Common myeloid progenitor, CD34-positive (primary cell): ENCODE data around the gene GALNT3.

ENCODE experiments used
- CTCF ChIA-PET: fragments of 350-600 bp; sonication (Branson Sonifier 250); formaldehyde crosslinking; loops from one replicate; lab custom pipeline; 2021; ENCODE audit warnings: antibody characterized with exemption; lab: Charles Lee
- POLR2A ChIA-PET: fragments of 350-600 bp; sonication (Branson Sonifier 250); formaldehyde crosslinking; loops from one replicate; lab custom pipeline; 2021; ENCODE audit warnings: antibody characterized with exemption; lab: Charles Lee
- DNase-seq, 3 donors: peaks; one replicate each; pipeline versions ENCODE4 v3.0.0 to v3.0.0-alpha.2; 2013
- H3K27ac ChIP-seq, 2 experiments: 1 replicate in 1 of 2; 2 replicates in 1 of 2; pipeline ENCODE4 v1.7.0; 2013; ENCODE audit warnings: inconsistent platforms in 2 of 2, low read length in 2 of 2, mild to moderate bottlenecking in 2 of 2, low read depth in 1 of 2, moderate library complexity in 1 of 2; ENCODE audit not compliant: severe bottlenecking in 2 of 2, insufficient read depth in 1 of 2, poor library complexity in 1 of 2
- H3K27me3 ChIP-seq, 5 experiments: replicated peaks in 2 of 5; 1 replicate in 3 of 5; 2 replicates in 2 of 5; pipeline versions ENCODE4 v1.6.1 to v1.7.0; 2013; ENCODE audit warnings: low read length in 4 of 5, mild to moderate bottlenecking in 2 of 5, moderate library complexity in 2 of 5, inconsistent platforms in 1 of 5; ENCODE audit not compliant: insufficient read depth in 5 of 5, control insufficient read depth in 4 of 5
- H3K36me3 ChIP-seq, 4 experiments: 1 replicate in 2 of 4; 2 replicates in 2 of 4; pipeline versions ENCODE4 v1.6.1 to v1.7.0; 2013; ENCODE audit warnings: low read length in 3 of 4, control low read depth in 1 of 4, mild to moderate bottlenecking in 1 of 4; ENCODE audit not compliant: control insufficient read depth in 4 of 4, insufficient read depth in 4 of 4
- H3K4me1 ChIP-seq, 4 experiments: 1 replicate in 3 of 4; 2 replicates in 1 of 4; pipeline versions ENCODE4 v1.6.1 to v1.7.1; 2013; ENCODE audit warnings: low read length in 3 of 4, mild to moderate bottlenecking in 3 of 4, control low read depth in 1 of 4, inconsistent platforms in 1 of 4, moderate library complexity in 1 of 4; ENCODE audit not compliant: control insufficient read depth in 4 of 4, insufficient read depth in 4 of 4; ENCODE audit errors: control extremely low read depth in 1 of 4
- H3K4me3 ChIP-seq, 7 experiments: 1 replicate in 4 of 7; 2 replicates in 3 of 7; pipeline versions ENCODE4 v1.5.1 to v1.7.0; 2013; ENCODE audit warnings: mild to moderate bottlenecking in 7 of 7, low read length in 6 of 7, moderate library complexity in 6 of 7, inconsistent platforms in 2 of 7, low read depth in 2 of 7, control low read depth in 1 of 7; ENCODE audit not compliant: insufficient read depth in 4 of 7, control insufficient read depth in 1 of 7; ENCODE audit errors: extremely low read depth in 1 of 7
- H3K9me3 ChIP-seq, 5 experiments: 1 replicate in 4 of 5; 2 replicates in 1 of 5; pipeline versions ENCODE4 v1.6.1 to v1.7.1; 2013; ENCODE audit warnings: low read length in 4 of 5, mild to moderate bottlenecking in 2 of 5, inconsistent platforms in 1 of 5, low read depth in 1 of 5, moderate library complexity in 1 of 5; ENCODE audit not compliant: control insufficient read depth in 4 of 5, insufficient read depth in 2 of 5; ENCODE audit errors: control extremely low read depth in 1 of 5
- WGBS: methylation state at CpG from one replicate; pipeline ENCODE4 v1.1.5; 2013; ENCODE audit not compliant: insufficient coverage; 5-methylcytosine and 5-hydroxymethylcytosine counted together

GALNT3 gene

DNA sequence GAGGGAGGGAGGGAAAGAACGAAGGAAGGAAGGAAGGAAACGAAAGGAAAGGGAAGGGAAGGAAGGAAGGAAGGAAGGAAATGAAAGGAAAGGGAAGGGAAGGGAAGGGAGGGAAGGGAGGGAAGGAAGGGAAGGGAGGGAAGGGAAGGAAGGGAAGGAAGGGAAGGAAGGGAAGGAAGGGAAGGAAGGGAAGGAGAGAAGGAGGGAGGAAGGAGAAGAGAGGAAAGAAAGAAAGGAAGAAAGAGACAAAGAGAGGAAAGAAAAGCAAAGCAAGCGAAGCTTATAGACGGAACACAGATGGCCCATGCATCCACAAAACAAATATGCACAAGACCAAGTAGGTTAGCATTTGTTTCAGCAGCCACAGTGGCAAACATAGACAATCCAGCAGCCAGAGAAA is 20.4 kb upstream of the GALNT3 start:
- no peaks in the 10 kb centered on the region for H3K9me3 ChIP-seq
- no peak overlapping the region for H3K27ac ChIP-seq
- no peak overlapping the region for H3K4me3 ChIP-seq
- H3K36me3 ChIP-seq, result no peaks in the 10 kb centered on the region
- peaks cover 0 to 13% (median 0%) of the 10 kb centered on the region in 4 experiments for H3K4me1 ChIP-seq
- ChIA-PET POLR2A (no interaction called here), CTCF (interaction anchor here (1.7 kb wide), 1 partner anchor 87 kb away, joined by 4 read pairs; no protein-coding TSS in a partner anchor)
- no peak for DNase-seq
- WGBS, result 70% methylated on average over 2 of the region's 4 CpGs
- H3K27me3 ChIP-seq, result no peaks in the 10 kb centered on the region

DNA sequence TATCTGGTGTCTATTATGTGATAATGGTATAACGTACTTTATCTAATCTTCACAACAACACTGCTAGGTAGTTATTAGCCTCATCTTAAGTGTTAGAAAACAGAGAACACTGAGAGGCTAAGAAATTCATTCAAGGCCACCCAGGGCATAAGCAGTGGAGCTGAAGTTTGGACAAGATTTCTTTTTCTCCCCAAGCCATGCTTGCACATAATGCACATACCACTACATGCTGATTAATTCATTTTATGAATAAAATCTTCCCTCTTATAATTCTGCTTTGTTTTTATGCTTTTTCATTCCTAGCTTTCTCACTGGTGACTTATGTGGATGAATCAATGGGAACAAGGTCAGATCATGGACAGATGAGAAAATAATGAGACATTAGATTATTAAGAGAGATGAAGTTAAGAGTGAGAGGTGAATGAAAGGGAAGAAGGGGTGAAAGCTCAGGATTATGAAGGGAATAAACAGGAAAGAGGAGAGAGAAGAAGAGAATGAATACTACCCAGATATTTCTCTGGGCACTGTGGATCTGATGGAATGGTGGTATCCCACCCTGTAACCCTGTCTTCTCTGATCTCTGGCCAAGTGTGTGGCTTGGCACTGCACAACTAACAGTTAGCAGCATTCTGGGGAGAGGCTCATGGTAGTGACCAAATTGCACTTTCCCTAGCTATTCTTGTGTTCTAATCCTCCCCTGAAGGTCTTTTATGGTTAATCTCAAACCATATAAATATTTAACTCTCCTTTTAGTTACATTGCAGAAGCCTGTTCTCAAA is 17.7 kb upstream of the GALNT3 start:
- Histone ChIP-seq H3K4me1 (peaks cover 0 to 13% (median 0%) of the 10 kb centered on the region in 4 experiments), H3K27me3 (no peaks in the 10 kb centered on the region), H3K36me3 (no peaks in the 10 kb centered on the region), H3K9me3 (no peaks in the 10 kb centered on the region), H3K27ac (no peak overlapping the region), H3K4me3 (no peak overlapping the region)
- no CpG with 5 or more reads among the region's 1 CpG for WGBS
- DNase-seq, result no peak
- CTCF ChIA-PET, result no interaction called here
- POLR2A ChIA-PET, result no interaction called here

DNA sequence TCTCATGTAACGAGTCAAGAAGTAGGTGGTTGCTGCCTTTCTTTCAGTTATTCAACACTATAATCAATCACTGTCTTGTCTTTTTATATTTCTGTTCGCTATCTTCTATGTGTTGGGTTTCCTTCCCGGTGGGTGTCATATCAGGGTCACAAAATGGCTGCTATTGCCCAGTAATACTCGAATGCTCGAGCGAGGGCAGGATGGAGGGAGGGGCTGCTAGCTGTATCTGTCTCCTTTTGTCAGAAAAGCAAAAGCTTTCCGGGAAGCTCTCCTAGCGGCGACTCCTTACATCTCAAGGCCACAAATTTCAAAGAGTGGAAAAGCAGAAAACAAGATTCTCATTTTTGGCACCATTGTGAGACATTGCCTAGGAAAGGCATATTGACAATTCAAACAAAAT is 16.4 kb upstream of the GALNT3 start:
- no peaks in the 10 kb centered on the region for H3K27me3 ChIP-seq
- POLR2A ChIA-PET, result no interaction called here
- DNase-seq, result no peak
- no peak overlapping the region for H3K27ac ChIP-seq
- H3K9me3 ChIP-seq, result no peaks in the 10 kb centered on the region
- CTCF ChIA-PET, result no interaction called here
- H3K4me1 ChIP-seq, result peaks cover 0 to 6% (median 0%) of the 10 kb centered on the region in 4 experiments
- no peak overlapping the region for H3K4me3 ChIP-seq
- 98% methylated on average over 8 of the region's 9 CpGs for WGBS
- H3K36me3 ChIP-seq, result no peaks in the 10 kb centered on the region

DNA sequence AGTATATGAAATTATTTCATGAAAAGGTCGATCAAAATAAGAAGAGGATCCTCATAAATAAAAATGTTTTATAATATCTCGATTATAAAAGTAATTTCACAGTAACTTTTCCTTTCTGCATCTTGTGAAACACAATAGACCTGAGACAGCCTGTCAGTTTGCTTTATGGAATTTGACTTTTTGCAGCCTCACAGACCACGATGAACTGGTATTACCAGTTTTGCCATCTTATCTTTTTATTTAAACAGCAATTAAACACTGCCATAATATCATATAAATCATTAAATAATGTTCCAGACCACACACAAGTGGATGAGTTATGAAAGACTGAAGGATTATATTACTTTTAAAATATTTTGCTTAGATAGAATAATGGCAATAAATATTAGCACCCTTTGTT is 10.7 kb upstream of the GALNT3 start:
- peaks cover 0 to 3% (median 1%) of the 10 kb centered on the region in 4 experiments for H3K36me3 ChIP-seq
- ChIA-PET POLR2A (no interaction called here), CTCF (no interaction called here)
- DNase-seq, result no peak
- H3K27ac ChIP-seq, result no peak overlapping the region
- 80% methylated on average over 1 of the region's 3 CpGs for WGBS
- peaks cover 0 to 5% (median 0%) of the 10 kb centered on the region in 4 experiments for H3K4me1 ChIP-seq
- no peaks in the 10 kb centered on the region for H3K27me3 ChIP-seq
- no peak overlapping the region for H3K4me3 ChIP-seq
- H3K9me3 ChIP-seq, result no peaks in the 10 kb centered on the region

DNA sequence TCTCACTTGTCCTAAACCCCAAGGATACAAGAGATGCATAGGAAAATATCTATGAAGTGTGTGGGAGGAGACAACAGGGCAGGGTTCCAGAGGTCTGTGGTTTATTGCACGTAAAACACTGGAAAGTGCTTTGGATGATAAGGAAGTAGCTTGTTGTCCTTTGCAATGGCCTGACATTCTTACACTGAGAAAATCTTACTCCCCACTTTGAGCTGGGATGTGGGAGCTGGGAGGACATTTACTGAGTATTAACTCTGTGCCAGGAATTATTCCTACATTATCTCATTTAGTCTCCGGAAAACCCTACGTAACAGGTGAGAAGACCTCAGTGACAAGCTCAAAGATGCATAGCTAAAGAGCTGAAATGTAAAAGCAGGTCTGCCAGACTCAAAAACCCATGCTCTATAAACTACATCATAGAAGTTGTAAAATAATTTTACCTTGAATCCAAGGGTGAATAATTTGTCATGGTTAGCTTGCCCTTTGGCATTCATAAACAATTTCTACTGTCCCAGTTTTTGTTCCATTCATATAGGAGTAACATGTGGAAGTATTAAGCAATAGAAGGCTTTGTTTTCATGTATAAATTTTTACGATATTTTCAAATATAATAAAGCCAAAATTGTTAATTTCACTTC is 9.2 kb upstream of the GALNT3 start:
- ChIA-PET CTCF (interaction anchor here (0.9 kb wide), 1 partner anchor 9 kb away, joined by 3 read pairs; the partner anchor contains the start of gene GALNT3), POLR2A (interaction anchor here (0.6 kb wide), 1 partner anchor 31 kb away, joined by 3 read pairs; no protein-coding TSS in a partner anchor)
- Histone ChIP-seq H3K27me3 (no peaks in the 10 kb centered on the region), H3K4me3 (no peak overlapping the region), H3K27ac (no peak overlapping the region), H3K9me3 (no peaks in the 10 kb centered on the region), H3K4me1 (peaks cover 0 to 5% (median 0%) of the 10 kb centered on the region in 4 experiments), H3K36me3 (peaks cover 0 to 3% (median 1%) of the 10 kb centered on the region in 4 experiments)
- DNase-seq, result no peak
- WGBS, result 0% methylated on average over 1 of the region's 4 CpGs

DNA sequence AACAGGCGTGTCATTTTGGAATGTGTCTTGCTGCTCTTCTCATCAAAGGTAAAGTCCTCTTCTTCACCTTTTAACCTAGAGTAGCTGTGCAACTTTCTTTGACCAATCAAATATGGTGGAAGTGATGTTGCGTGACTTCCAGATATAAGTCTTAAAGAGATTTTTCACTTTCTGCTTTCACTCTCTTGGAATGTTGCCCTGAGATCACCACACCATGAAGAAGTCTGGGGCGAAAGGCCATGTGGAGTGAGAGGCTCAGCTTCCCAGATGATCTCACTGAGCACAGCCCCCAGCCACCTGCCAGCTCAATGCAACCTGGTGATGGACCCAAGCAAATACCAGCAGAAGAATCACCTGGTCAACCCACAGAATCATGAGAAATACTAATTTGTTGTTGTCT is 7.1 kb upstream of the GALNT3 start:
- H3K27ac ChIP-seq, result no peak overlapping the region
- H3K27me3 ChIP-seq, result no peaks in the 10 kb centered on the region
- no peaks in the 10 kb centered on the region for H3K9me3 ChIP-seq
- no peak for DNase-seq
- ChIA-PET POLR2A (no interaction called here), CTCF (no interaction called here)
- no peak overlapping the region for H3K4me3 ChIP-seq
- 97% methylated on average over 3 of the region's 3 CpGs for WGBS
- H3K36me3 ChIP-seq, result peaks cover 0 to 3% (median 1%) of the 10 kb centered on the region in 4 experiments
- peaks cover 0 to 17% (median 1%) of the 10 kb centered on the region in 4 experiments for H3K4me1 ChIP-seq
